ENCODE measurements around the gene HGF.

HGF gene

GRCh38 chr7:81721437-81721836 is 48.4 kb downstream of the HGF start:
- Histone ChIP-seq H3K9ac (ENCODE audit: low read length) (no peak overlapping the region), H3K9me2 (ENCODE audit: low read depth, low read length) (no peaks in the 10 kb centered on the region), H2AFZ (ENCODE audit: low read length) (no peak overlapping the region), H3K79me2 (ENCODE audit: insufficient read depth, low read length) (no peaks in the 10 kb centered on the region), H3K9me3 (ENCODE audit: low read length) (no peaks in the 10 kb centered on the region), H3K27me3 (ENCODE audit: insufficient read depth, low read length) (no peaks in the 10 kb centered on the region), H4K20me1 (ENCODE audit: insufficient read depth, low read length) (no peaks in the 10 kb centered on the region), H3F3A (ENCODE audit: insufficient read depth, low read length) (no peaks in the 10 kb centered on the region; the same call in 1 of the 2 replicates), H3K4me1 (ENCODE audit: insufficient read depth, low read length, severe bottlenecking) (peaks cover 7% of the 10 kb centered on the region), H3K36me3 (ENCODE audit: insufficient read depth, low read length) (no peaks in the 10 kb centered on the region), H3K4me3 (ENCODE audit: low read depth, low read length, poor library complexity, severe bottlenecking) (no peak overlapping the region), H3K4me2 (ENCODE audit: low read length) (no peak overlapping the region), H3K27ac (ENCODE audit: low read depth, low read length, poor library complexity, severe bottlenecking) (no peak overlapping the region)
- TF ChIP-seq EZH2 (IDR thresholded peaks at IDR 0.05; ENCODE audit: borderline replicate concordance, low read length), result no peak
- TF ChIP-seq CTCF (IDR thresholded peaks at IDR 0.05; ENCODE audit: low read length), result no peak

GRCh38 chr7:81719865-81720264 is 50.0 kb downstream of the HGF start:
- no peaks in the 10 kb centered on the region for H3K27me3 ChIP-seq (ENCODE audit: insufficient read depth, low read length)
- no peak overlapping the region for H3K4me2 ChIP-seq (ENCODE audit: low read length)
- H3K9ac ChIP-seq (ENCODE audit: low read length), result no peak overlapping the region
- H3K79me2 ChIP-seq (ENCODE audit: insufficient read depth, low read length), result no peaks in the 10 kb centered on the region
- no peaks in the 10 kb centered on the region; the same call in 1 of the 2 replicates for H3F3A ChIP-seq (ENCODE audit: insufficient read depth, low read length)
- H3K9me3 ChIP-seq (ENCODE audit: low read length), result no peaks in the 10 kb centered on the region
- TF ChIP-seq CTCF (IDR thresholded peaks at IDR 0.05; ENCODE audit: low read length) (no peak), EZH2 (IDR thresholded peaks at IDR 0.05; ENCODE audit: borderline replicate concordance, low read length) (no peak)
- H2AFZ ChIP-seq (ENCODE audit: low read length), result no peak overlapping the region
- no peaks in the 10 kb centered on the region for H3K36me3 ChIP-seq (ENCODE audit: insufficient read depth, low read length)
- no peaks in the 10 kb centered on the region for H3K9me2 ChIP-seq (ENCODE audit: low read depth, low read length)
- no peak overlapping the region for H3K27ac ChIP-seq (ENCODE audit: low read depth, low read length, poor library complexity, severe bottlenecking)
- peaks cover 11% of the 10 kb centered on the region for H3K4me1 ChIP-seq (ENCODE audit: insufficient read depth, low read length, severe bottlenecking)
- H3K4me3 ChIP-seq (ENCODE audit: low read depth, low read length, poor library complexity, severe bottlenecking), result no peak overlapping the region
- H4K20me1 ChIP-seq (ENCODE audit: insufficient read depth, low read length), result no peaks in the 10 kb centered on the region

GRCh38 chr7:81715984-81716588 is 53.8 kb downstream of the HGF start:
- Histone ChIP-seq H3K27ac (ENCODE audit: low read depth, low read length, poor library complexity, severe bottlenecking) (no peak overlapping the region), H3K9me2 (ENCODE audit: low read depth, low read length) (no peaks in the 10 kb centered on the region), H3K9me3 (ENCODE audit: low read length) (no peaks in the 10 kb centered on the region), H3K36me3 (ENCODE audit: insufficient read depth, low read length) (no peaks in the 10 kb centered on the region), H3K4me3 (ENCODE audit: low read depth, low read length, poor library complexity, severe bottlenecking) (no peak overlapping the region), H3K27me3 (ENCODE audit: insufficient read depth, low read length) (no peaks in the 10 kb centered on the region), H3K9ac (ENCODE audit: low read length) (no peak overlapping the region), H2AFZ (ENCODE audit: low read length) (no peak overlapping the region), H3K4me1 (ENCODE audit: insufficient read depth, low read length, severe bottlenecking) (peaks cover 11% of the 10 kb centered on the region), H3K79me2 (ENCODE audit: insufficient read depth, low read length) (no peaks in the 10 kb centered on the region), H4K20me1 (ENCODE audit: insufficient read depth, low read length) (no peaks in the 10 kb centered on the region), H3F3A (ENCODE audit: insufficient read depth, low read length) (no peaks in the 10 kb centered on the region; the same call in 1 of the 2 replicates), H3K4me2 (ENCODE audit: low read length) (no peak overlapping the region)
- TF ChIP-seq CTCF (IDR thresholded peaks at IDR 0.05; ENCODE audit: low read length), result peak; percentile 60; the same call in 1 of the 2 replicates
- no peak for TF ChIP-seq EZH2 (IDR thresholded peaks at IDR 0.05; ENCODE audit: borderline replicate concordance, low read length)

Measured in OCI-LY1 (cell line).